Suprapubic skin (tissue), 4 donors: Measurements from ENCODE around the gene COL28A1.

ENCODE experiments used
- CTCF ChIP-seq, 2 donors: fragments of 200-600 bp in 1 of 2; fragments of 450-650 bp in 1 of 2; sonication (generic) in 1 of 2; IDR thresholded peaks; one replicate each; pipeline ENCODE4 v1.5.1; 2016 to 2019; ENCODE audit warnings: antibody characterized with exemption in 2 of 2, mild to moderate bottlenecking in 1 of 2, moderate library complexity in 1 of 2
- EP300 ChIP-seq: sonication (generic); formaldehyde crosslinking; IDR thresholded peaks from one replicate; pipeline ENCODE4 v1.6.1; 2017; ENCODE audit warnings: antibody characterized with exemption
- POLR2A ChIP-seq, 2 donors: fragments of 450-650 bp; IDR thresholded peaks; one replicate each; pipeline ENCODE4 v1.6.1; 2017; ENCODE audit warnings: antibody characterized with exemption in 2 of 2, mild to moderate bottlenecking in 2 of 2, moderate library complexity in 2 of 2
- POLR2AphosphoS5 ChIP-seq, 3 donors: sonication (generic); formaldehyde crosslinking; IDR thresholded peaks; one replicate each; pipeline ENCODE4 v1.6.1; 2017; ENCODE audit warnings: antibody characterized with exemption in 3 of 3

- TF ChIP-seq EP300 = no peak
- no peak for TF ChIP-seq CTCF (IDR thresholded peaks at IDR 0.05)
- no peak for TF ChIP-seq POLR2AphosphoS5 (IDR thresholded peaks at IDR 0.05)
- TF ChIP-seq POLR2A (IDR thresholded peaks at IDR 0.05) = no peak
These were observed 39.4 kb downstream of the COL28A1 start for GRCh38 chr7:7496311-7496710.
